GM18499 (cell line): ENCODE results near the gene BAHCC1.

Experiments
- ATAC-seq: cut with Tn5 transposase; IDR thresholded peaks from one replicate; pipeline ENCODE4 v1.9.1; 2021; ENCODE audit warnings: moderate number of reproducible peaks; ENCODE audit not compliant: insufficient read depth, unreplicated experiment

BAHCC1 gene

GRCh38 chr17:81385320-81386111 is 9.7 kb upstream of the BAHCC1 start:
- ATAC-seq = no peak

- ATAC-seq = no peak
Observed at GRCh38 chr17:81386141-81386645, 9.1 kb upstream of the BAHCC1 start.

- no peak for ATAC-seq
Observed at GRCh38 chr17:81386646-81387099, 8.6 kb upstream of the BAHCC1 start.

DNA sequence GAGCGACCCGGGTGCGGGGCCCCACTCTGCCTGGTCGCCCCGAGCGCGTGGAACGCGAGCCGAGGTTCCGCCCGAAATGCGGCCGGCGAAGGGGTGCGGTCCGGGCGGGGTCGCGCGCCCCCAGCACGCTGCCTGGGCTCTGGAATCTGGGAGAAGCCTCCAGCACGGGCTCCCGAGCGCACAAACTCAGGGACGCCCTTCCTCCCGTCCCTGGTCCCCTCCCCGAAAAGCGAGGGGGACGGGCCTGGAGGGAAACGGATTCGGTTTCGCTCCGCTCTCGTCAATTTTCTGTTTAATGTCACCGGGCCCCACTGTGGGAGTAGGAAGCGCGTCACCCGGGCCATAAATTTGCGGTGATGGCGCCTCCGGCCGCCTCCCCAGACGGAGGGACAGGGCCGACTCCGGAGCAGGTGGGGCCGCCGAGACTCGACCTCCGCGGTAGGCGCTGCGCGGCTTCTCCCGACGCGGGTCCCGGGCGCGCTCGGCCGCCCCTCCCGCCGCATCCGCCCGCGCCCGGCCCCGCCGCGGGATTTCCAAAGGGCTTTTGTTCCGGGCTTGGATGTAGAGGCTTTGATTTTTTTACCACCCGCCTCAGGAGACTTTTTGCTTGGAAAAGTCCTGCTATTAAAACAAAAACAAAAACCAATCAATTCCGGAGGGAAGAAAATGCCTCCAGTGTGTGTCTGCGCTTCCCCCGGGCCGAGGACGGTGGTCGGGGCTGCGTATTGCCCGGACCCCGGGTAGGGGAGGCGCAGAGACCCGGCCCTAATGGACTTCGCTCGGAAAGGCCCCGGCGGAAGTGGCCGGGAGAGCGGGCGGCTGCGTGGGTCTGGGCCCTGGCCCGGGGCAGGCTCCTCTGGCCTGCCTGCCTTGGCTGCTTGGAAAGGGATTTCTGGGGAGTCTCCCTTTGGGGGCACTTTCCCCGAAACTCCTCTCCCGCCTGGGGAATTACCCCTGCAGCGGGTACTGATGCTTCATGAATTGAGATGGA is 7.9 kb upstream of the BAHCC1 start:
- ATAC-seq = no peak

DNA sequence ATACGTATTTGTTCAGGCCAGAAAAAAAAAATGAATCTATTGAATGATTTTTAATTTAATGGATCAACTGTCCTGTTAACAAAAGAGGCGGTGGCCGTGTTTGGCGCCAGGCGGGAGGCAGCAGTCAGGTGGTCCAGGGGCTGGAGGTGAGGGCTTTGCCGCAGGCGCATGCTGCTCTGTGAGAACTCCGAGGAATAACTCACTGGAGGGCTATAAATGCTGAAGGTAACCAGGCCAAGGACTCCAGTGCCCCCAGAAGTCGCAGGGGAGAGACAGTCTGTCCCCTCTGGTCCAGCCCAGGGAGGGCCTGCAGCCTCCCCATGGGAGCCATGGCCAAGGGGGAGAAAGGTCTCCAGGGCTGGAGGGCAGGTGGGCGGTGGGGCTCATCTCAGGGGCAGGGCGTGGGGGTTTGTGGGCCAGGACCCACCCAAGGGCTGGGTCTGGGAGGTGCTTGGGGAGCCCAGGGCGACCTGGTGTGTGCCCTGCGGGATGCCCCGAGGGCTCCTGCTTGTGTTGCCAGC is 7.1 kb upstream of the BAHCC1 start:
- no peak for ATAC-seq

GRCh38 chr17:81388612-81389367 is 6.5 kb upstream of the BAHCC1 start:
- ATAC-seq = no peak

- no peak for ATAC-seq
Observed at GRCh38 chr17:81389585-81389984, 5.7 kb upstream of the BAHCC1 start.

DNA sequence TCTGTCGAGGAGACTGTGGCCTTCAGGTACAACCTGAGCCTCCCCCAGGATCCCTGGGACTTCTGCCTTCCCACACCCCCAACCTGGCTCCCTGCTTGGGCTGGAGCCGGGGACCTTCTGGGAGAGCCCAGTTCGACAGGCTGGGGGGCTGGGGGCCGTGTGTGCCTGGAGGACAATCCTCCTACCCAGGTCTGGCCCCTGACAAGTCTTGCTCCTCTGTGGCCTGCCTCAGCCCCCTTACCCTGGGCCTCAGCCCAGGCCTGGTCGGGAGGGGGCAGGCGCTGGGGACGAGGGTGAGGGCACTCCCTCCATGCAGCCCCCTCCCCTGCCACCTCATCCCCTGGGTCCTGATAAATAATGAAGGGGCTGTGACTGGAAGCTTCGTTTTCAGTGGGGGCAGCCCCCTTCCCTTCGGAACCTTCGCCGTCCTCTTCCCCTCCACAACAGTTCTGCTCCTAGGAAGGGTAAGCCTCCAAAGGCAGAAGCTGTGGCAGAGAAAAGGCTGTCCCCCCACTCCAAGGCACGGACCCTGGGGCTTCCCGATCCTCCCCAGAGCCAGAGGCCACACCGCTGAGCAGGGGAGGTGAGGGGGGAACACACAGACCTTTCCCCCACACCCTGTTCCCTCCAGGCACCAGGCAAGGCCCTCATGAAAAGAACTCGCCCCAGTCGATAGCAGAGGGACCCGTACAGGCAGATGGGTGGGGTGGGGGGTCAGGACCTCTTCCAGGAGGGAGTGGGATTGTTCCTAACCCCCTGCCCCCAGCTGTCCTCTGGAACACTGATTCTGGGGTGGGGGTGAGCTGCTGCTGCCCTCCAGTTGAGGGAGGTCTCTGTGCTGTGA is 5.0 kb upstream of the BAHCC1 start:
- ATAC-seq = no peak

GRCh38 chr17:81390873-81391255 is 4.4 kb upstream of the BAHCC1 start:
- no peak for ATAC-seq

DNA sequence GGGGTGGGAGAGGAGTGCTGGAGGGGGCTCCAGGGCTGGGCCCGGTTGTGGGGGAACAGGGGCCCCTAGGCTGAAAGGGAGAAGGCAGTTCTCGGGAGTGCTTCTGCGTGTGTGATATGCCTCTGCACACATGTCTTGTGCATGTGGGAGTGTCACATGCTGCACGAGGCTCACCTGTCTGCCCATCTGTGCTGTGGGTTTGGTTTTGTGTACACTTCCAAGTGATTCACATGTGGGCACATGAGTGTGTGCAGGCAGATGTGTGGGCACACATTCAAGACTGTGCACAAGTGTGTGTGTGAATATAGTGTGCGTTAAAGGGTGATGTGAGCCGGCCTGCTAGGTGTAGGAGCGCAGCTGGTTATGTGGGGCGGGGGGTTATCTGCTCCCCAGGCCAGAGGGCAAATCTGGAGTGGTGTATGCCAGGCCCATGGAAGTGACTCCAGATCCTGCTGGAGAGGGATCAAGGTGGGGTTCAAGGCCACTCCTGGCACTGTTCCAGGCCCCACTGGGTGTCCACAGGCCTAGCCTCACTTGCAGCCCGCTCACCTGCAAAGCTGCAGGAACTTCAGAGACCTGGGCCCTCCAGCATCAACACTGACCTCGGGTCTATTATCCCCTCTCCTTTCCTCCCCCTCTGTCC is 3.8 kb upstream of the BAHCC1 start:
- ATAC-seq = no peak

DNA sequence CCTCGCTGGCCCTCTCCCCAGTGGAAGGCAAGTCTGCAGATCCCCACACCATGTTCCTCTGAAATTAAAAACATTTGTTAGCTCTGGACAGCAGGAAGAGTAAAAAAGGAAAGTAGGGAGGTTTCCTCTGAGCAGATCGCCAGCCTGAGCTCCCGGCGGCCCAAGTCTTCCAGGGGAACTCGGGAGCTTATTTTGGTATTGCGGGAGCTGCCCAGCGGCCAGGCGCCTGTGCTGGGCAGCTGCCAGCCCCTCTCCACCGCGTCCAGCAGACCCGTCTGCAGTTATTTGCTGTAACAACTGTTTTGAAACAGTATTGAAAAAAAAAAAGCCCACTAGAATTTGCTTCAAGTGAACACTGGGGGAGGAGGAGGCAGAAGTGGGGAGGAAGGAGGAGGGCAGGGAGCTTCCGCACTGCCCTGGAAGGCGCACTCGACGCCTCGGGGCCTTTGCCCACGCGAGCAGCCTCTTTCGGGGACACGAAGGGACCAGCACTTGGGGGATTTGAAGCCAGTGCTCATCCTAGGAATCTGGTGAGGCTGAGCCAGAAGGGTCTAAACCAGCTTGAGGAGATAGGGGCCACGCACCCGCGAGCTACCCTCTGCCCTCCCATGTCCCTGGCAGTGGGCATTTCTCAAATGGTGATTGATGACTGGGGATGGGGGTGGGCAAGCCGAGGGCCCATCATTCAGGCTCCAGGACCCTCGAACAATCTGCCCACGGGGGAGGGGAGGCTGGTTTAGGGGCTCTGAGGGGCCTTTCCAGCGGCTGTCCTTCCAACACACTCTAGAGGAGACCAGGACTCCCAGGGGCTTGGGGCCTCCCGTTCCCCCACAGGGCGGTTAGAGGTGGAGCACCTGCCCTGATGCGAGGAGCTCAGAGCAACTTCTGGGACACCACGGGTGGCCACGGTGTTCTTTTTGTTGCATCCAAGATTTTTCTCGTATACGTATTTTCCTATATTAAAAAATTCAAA is 3.0 kb upstream of the BAHCC1 start:
- ATAC-seq = no peak

DNA sequence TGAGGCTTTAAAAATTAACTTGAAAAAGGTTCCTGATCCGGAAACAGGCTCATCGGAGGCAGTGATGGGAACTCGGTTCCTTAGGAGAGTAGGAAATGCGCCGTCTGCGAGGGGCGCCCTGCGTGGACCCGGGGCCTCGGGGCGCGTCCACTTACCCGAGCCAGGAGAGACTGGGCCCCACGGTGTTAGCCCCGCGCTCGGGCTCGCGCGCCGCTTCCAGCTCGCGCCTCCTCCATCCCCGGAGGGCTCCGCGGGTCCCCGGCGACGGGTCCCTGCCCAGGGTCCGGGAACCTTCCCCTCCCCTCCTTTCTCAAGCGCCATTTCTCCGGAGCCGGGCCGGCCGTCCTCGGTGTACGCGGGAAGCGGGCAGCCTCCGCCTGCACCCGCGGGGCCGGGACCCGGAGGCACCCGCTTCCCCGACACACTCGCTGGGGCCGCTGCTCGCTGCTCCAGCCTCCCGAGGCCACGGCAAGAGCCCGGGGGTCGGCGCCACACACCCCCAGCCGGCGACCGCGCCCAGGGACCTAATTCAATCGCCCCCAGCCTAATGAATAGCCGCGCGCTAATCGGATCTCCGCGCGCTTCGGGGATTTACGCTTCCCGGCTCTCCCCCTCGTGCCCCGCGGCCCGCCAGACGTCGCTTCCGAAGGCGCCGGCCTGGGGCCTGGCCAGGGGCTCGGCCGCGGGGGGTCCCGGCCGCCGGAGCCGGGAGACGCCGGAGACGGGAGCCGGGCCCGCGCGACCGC is 2.2 kb upstream of the BAHCC1 start:
- no peak for ATAC-seq

DNA sequence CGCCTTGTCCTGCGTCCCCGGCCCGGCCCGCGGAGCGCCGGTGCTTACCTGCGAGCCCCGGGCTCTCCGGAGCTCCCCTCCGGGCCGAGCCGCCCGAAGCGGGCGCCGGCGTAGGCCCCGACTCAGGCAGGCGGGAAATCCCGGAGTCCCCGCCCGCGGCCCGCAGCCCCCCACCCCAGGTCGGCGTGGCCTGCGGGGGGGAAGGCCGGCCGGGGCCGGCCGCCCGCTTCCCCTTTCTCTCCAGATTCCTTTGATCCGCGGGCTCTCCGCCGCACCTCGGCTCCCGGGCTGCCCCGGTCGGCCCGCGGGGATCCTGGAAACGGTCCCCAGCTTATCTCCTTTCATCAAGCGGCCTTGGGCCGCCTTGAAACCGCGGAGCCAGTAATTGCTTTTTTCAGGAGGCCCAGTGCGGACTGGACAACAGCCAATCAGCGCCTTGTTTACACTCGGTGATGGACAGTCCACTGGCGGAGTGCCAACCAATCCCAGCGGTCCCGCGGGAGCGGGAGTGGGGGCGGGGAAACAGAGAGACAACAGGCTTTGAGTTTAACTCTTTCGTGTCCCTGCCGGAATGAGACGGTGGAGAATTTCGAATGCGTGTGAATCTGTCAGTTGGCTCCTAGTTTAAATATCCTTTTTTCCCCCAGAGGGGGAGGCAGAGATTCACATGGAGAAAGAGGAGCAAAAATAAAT is 1.4 kb upstream of the BAHCC1 start:
- ATAC-seq = no peak

- no peak for ATAC-seq
Observed at GRCh38 chr17:81394377-81394920, 808 bp upstream of the BAHCC1 start.

DNA sequence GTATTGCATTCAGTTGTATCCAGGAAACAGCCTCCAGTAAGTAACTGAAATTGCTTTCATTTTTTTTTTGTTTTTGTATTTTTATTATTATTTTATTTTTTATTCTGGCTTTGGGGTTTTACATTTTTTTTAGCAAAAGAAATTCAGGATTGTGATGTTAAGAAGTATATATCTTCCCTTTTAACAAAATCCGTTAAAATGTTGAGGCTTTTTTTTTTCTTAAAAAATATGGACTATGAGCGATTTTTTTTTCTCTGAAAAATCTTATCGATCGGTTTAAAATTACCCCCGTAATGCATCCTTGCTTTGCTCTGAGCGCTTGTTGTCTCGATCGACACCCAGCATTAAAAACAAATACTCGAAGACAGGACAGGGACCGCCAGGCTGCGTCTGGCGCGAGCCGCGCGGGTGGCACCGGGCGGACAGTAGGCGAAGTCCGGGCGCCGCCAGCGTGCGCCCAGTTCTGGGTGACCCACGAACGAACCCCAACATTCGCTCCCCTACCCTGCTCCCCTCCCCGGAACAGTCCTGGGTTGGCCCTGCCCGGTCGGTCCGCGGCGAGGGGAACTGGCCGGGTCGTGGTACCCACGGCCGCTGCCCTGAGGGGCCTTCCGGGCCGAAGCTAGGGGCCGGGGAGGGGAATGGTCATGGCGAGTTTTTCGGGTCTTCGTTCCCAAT is 482 bp downstream of the BAHCC1 start:
- no peak for ATAC-seq
